ENCODE measurements around the gene CHN1.

CHN1 gene

DNA sequence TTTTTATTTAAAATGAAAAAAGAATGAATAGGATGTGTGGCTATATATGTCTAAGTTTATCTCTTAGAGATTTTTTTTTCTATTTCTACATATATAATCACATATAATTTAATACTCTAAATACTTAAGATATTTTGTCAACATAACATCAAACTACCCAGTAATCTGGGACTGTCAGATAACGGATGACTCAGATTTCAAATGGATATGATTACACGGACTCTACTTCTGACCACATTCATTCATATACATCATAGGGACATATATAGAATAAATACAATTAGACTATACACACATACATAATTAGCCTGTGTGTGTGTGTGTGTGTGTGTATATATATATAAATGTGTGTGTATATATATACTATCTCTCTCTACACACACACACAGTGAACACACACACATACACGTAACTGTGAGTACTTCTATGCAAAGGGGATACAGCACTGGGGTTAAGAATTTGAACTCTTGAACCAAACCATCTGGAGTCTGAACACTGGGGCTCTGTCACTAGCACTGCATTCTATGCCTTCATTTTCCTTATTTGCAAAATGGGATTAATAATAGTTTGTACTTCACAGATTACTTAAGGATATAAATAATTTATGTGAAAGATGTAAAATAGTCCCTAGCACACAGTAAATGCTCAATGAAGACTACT is 59.5 kb downstream of the CHN1 start:
- TF ChIP-seq, protein P1, sequence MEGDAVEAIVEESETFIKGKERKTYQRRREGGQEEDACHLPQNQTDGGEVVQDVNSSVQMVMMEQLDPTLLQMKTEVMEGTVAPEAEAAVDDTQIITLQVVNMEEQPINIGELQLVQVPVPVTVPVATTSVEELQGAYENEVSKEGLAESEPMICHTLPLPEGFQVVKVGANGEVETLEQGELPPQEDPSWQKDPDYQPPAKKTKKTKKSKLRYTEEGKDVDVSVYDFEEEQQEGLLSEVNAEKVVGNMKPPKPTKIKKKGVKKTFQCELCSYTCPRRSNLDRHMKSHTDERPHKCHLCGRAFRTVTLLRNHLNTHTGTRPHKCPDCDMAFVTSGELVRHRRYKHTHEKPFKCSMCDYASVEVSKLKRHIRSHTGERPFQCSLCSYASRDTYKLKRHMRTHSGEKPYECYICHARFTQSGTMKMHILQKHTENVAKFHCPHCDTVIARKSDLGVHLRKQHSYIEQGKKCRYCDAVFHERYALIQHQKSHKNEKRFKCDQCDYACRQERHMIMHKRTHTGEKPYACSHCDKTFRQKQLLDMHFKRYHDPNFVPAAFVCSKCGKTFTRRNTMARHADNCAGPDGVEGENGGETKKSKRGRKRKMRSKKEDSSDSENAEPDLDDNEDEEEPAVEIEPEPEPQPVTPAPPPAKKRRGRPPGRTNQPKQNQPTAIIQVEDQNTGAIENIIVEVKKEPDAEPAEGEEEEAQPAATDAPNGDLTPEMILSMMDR (IDR thresholded peaks at IDR 0.05; ENCODE audit: control insufficient read depth, extremely low read depth, insufficient read depth): no peak
- no peak overlapping the region for H3K4me3 ChIP-seq (ENCODE audit: low read depth, low read length)
- no peak for DNase-seq (ENCODE audit: low read depth)

DNA sequence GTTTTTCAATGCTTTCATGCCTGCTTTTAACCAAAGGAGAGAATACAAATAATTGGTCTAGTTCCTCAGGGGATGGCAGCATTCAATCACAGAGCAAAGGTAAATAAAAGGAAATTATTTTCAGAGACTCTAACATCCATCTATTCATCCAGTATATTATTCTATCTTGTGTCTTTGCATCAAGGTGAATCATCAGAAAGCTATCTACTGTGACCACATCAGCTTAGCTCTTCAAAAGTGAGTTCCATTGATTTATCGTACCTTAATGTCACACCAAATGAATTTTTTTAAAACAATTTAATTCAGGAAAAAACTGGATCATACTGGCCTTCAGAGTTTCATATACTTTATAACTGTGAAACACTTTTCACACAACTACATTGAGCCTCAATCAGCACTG is 66.1 kb downstream of the CHN1 start:
- no peak overlapping the region for H3K4me3 ChIP-seq (ENCODE audit: low read depth, low read length)
- no peak for DNase-seq (ENCODE audit: low read depth)
- TF ChIP-seq, protein P1 (IDR thresholded peaks at IDR 0.05; ENCODE audit: control insufficient read depth, extremely low read depth, insufficient read depth): no peak

DNA sequence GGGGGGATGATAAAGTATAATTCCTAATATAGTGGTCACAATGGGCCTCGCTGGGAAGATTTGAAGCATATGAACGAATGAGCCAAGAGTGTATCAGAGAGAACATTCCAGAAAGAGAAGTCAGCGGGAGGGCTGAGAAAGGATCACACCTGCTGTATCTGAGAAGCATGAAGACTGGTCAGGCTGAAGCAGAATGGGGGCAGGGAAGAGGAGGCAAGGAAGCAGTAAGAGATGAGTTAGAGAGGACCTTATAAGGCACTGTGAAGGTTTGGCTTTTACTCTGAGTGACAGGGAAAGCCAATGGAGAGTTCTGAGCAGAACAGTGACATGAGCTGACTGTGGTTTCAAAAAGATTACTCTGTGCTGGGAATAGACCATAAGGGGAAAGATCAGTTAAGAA is 73.5 kb downstream of the CHN1 start:
- TF ChIP-seq, protein P1 (IDR thresholded peaks at IDR 0.05; ENCODE audit: control insufficient read depth, extremely low read depth, insufficient read depth): no peak
- H3K4me3 ChIP-seq (ENCODE audit: low read depth, low read length): no peak overlapping the region
- no peak for DNase-seq (ENCODE audit: low read depth)

DNA sequence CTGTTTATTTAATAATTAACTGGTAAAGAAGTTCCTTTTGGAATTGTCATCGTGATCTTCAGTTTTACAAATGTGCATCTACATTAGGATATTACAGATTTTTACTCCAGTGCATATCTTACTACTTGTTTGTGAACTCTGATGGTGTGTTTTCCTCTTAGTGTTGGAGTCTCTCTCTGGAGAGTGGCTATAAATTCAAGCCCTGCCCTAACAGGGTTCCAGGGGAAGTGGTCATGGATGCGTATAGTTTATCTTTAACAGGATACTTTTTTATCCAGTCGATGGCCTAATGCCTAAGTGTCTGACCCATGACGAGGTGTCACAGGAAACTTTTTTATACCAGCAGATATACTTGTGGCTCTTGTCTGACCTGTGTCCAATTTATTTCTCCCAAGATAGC is 75.4 kb downstream of the CHN1 start:
- TF ChIP-seq, protein P1 (IDR thresholded peaks at IDR 0.05; ENCODE audit: control insufficient read depth, extremely low read depth, insufficient read depth): no peak
- DNase-seq (ENCODE audit: low read depth): no peak
- no peak overlapping the region for H3K4me3 ChIP-seq (ENCODE audit: low read depth, low read length)

DNA sequence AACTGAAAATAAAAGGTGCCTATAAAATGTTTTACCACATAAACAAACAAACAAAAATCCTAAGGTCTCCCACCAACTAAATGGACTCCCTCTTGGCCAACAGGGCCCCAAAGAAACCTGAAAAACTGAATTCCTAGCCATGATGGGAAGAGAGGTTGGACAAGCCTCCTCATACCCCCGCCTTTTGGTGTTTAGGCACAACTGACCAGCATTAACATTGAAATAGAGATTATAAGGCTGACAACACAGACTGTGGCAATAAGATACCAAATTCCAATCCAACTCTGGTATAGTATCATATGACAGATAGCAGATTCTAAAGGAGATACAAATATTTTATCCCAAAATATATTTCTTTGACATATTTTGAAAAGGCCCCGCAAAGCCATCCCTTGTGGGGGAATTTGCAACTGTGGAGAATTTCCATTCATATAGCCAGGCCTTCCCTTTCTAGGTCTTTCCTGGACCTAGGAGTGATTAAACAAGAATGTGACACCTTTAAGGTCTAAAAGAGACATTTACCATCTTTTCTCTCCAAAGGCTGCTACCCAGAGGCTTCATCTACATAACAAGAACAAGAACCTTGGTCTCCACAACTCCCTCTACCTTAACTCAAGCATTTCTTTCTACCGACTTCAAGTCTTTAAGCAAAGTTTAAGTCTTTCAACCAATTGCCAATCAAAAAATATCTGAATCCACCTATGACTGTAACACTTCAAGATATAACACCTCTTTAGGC is 80.0 kb downstream of the CHN1 start:
- H3K4me3 ChIP-seq (ENCODE audit: low read depth, low read length): no peak overlapping the region
- DNase-seq (ENCODE audit: low read depth): no peak
- TF ChIP-seq, protein P1 (IDR thresholded peaks at IDR 0.05; ENCODE audit: control insufficient read depth, extremely low read depth, insufficient read depth): no peak

DNA sequence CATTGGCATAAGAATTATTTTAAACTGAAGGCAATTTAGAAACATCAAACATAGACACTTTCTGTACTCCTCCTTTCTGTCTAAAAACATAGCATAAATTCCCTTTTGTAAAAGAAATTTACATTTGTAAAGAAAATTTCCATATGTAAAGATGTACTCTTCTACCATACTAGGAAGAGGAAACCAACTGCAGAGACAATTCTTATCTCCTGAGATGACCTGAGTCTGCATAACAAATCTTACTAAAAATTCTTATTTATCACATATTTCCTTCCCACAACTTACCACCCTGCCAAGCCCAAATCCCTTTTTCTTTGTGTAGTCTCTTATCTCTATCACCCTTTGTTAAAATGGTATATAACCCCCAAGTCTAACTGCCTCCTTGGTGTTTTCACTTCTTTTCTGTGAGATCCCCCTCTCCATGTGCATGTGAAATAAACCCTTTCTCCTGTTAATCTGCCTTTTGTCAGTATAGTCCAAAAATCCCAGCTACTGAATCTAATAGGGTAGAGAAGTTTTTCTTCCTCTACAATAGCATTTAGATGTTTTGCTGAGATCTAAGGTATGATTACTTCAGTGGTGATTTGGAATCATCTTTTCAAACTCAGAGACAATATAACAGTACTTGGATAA is 81.0 kb downstream of the CHN1 start:
- TF ChIP-seq, protein P1 (IDR thresholded peaks at IDR 0.05; ENCODE audit: control insufficient read depth, extremely low read depth, insufficient read depth): no peak

More for the DNA sequence above, 81.0 kb downstream of the CHN1 start:
- no peak for DNase-seq (ENCODE audit: low read depth)
- H3K4me3 ChIP-seq (ENCODE audit: low read depth, low read length): no peak overlapping the region
